ENCODE data around the gene MTR.

- TF ChIP-seq POLR2A (IDR thresholded peaks at IDR 0.05), result no peak
- no peak for TF ChIP-seq CTCF (IDR thresholded peaks at IDR 0.05)
Observed at GRCh38 chr1:236794585-236795034, 482 bp upstream of the MTR start.

All from vagina (tissue), 2 donors.